ENCODE measurements around the gene XPC. TPM values are rescaled to one million over a fixed set of nuclear protein-coding genes. Genes with fewer than 3 reads are reported as not detected.

XPC gene
- total RNA-seq, 1 donor from 2014 or later: 26.8 TPM

DNA sequence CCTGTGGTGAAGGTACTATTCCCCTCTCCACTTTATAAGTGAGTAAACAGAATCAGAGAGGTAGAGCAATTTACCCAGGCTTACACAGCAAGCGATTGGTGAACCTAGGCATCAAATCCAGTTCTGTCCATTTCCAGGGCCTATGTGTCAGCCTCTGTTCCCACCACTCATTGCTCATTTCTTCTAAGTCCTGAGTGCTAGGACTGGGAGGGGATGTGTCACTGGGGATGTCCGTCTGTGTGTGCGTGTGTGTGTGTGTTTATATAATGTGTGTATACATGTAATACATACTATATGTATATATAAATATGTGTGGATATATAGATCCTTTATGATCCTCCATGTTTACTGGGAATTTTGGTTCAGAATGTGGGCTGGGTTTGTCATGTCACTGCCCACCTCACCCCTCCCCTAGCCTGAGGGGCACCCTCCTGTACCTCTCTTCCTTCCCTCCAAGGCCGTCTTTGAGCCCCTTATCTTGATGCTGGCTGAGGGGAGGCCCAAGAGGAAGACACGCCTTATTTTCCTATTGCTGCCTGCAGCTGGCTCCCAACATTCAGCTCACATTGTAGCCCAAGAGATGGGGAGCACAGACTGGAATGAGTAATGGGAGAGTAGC lies 51.4 kb downstream of the XPC start:
- Mint-ChIP-seq H3K27ac (ENCODE audit: unreplicated experiment) (peak overlapping the region; percentile 13), H3K4me3 (ENCODE audit: unreplicated experiment) (peak overlapping the region; percentile 93)

DNA sequence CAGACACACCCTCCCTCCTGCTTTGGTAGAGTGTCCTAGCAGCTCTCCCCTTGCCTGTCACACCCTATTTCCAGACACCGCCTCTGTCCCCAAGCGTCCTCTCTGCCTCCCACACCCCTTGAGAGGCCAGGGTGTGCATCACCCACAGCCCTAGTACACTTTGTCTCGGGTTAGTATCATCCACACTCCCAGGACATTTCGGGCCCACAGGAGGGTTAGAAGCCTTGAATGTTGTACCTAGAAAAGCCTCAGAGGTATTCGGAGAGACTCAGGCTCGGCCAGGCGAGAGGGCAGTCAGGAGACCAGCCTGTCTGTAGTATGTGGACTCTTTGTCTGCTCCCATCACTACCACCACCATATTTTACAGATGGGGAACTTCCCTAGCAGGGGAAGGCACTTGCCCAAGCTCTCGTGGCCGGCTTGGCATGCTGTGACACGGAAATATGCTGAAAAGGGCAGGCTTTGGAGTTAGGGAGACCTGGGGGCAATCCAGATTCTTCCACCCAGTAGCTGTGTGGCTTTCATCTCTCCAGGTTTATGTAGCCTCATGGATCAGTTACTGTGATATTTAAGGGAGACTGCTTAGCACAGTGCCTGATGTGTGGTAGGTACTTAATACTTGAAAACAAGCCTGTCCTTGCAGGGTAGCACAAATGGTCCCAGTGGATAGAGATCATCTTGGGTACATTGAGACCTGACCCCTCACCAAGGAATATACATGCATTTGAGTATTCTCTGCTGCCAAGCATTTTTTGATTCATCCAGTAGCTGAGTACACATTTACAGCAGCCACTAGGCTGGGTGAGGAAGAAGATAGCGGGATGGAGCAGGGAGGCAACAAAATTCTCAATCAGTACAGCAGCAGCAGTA lies 52.1 kb downstream of the XPC start:
- TF ChIP-seq, protein P1, sequence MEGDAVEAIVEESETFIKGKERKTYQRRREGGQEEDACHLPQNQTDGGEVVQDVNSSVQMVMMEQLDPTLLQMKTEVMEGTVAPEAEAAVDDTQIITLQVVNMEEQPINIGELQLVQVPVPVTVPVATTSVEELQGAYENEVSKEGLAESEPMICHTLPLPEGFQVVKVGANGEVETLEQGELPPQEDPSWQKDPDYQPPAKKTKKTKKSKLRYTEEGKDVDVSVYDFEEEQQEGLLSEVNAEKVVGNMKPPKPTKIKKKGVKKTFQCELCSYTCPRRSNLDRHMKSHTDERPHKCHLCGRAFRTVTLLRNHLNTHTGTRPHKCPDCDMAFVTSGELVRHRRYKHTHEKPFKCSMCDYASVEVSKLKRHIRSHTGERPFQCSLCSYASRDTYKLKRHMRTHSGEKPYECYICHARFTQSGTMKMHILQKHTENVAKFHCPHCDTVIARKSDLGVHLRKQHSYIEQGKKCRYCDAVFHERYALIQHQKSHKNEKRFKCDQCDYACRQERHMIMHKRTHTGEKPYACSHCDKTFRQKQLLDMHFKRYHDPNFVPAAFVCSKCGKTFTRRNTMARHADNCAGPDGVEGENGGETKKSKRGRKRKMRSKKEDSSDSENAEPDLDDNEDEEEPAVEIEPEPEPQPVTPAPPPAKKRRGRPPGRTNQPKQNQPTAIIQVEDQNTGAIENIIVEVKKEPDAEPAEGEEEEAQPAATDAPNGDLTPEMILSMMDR (IDR thresholded peaks at IDR 0.05): no peak
- Mint-ChIP-seq H3K36me3 (ENCODE audit: low read depth) (peaks cover 19% of the 10 kb centered on the region), H3K9me3 (ENCODE audit: low read depth) (no peaks in the 10 kb centered on the region), H3K4me3 (ENCODE audit: unreplicated experiment) (peak overlapping the region; percentile 93), H3K27ac (ENCODE audit: unreplicated experiment) (peak overlapping the region; percentile 98), H3K27me3 (ENCODE audit: low read depth) (no peaks in the 10 kb centered on the region), H3K4me1 (ENCODE audit: low read depth) (peaks cover 38% of the 10 kb centered on the region)
- DNase-seq (ENCODE audit: low spot score): no peak

More for the DNA sequence above, 51.4 kb downstream of the XPC start:
- Mint-ChIP-seq H3K4me1 (ENCODE audit: low read depth) (peaks cover 38% of the 10 kb centered on the region), H3K36me3 (ENCODE audit: low read depth) (peaks cover 25% of the 10 kb centered on the region), H3K27me3 (ENCODE audit: low read depth) (no peaks in the 10 kb centered on the region), H3K9me3 (ENCODE audit: low read depth) (no peaks in the 10 kb centered on the region)
- TF ChIP-seq, protein P1 (IDR thresholded peaks at IDR 0.05): no peak
- DNase-seq (ENCODE audit: low spot score): no peak

DNA sequence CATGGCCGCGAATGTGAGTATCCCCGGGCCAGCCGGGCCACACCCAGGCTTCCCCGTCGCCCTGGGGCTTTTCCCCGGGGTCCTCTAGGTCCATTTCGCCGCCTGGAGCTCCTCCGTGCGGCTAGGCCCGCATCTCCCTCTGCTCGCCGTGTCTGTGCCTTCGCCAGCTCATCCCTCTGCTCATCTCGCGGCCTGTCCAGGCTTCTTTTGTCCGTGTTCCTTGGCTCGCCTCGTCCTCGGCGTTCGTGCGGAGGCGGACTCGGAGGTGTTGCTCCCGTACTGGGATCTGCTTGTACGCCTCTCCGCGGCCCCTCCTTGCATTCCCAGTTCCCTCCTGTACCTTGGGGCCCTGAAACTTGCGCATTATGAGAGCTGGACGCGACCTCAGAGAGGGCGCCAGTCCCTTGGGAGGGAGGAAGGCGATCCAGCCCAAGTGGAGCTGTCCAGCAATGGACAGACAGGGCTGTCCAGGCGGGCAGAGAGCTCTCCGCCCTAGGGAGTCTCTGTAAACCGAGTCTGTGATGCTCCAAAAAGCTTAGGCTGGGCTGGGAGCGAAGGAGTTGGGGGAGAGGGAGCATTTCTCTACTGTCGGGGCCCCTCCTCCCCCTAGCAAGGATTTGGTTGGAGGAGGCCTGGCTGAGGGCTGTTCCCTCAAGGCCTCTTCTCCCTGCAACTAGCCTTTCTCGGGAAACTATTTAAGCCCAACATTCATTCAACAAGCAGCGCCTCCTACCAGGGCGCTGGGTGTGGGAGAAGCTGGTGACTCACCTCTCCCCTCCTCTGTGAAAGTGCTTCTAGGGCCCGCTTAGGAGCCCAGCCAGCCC lies 53.0 kb downstream of the XPC start:
- peak; percentile 90 for DNase-seq (ENCODE audit: low spot score)
- peak overlapping the region; percentile 98 for H3K27ac Mint-ChIP-seq (ENCODE audit: unreplicated experiment)
- peaks cover 38% of the 10 kb centered on the region for H3K4me1 Mint-ChIP-seq (ENCODE audit: low read depth)
- H3K9me3 Mint-ChIP-seq (ENCODE audit: low read depth): no peaks in the 10 kb centered on the region
- TF ChIP-seq, protein P1 (IDR thresholded peaks at IDR 0.05): peak; percentile 56
- peaks cover 17% of the 10 kb centered on the region for H3K36me3 Mint-ChIP-seq (ENCODE audit: low read depth)
- H3K27me3 Mint-ChIP-seq (ENCODE audit: low read depth): no peaks in the 10 kb centered on the region
- peak overlapping the region; percentile 93 for H3K4me3 Mint-ChIP-seq (ENCODE audit: unreplicated experiment)

DNA sequence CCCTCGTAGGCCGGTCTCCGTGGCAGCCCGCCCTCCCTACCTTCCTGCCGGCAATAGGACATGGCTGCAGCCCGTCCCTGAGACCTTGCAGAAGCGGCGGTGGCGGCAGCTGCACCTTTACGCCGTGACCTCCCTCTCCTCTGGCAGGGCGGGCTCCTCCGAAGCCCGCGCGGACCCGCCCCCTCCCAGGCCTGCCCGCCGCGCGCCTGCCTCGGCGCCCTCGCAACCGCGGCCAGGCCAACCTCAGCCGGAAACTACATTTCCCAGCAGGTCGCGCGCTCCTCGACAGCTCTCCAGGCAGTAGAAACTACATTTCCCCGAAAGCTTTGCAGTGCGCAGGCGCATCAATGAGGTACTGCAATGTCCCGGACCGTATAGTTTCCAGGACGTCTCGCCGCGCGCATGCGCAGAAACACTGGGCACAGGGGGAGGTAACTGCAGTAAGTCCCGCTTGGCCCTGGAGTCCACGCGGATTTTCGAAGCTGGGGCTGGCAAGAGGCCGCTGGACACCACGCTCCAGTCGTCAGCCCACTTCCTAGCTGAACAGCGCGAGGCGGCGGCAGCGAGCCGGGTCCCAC lies 53.7 kb downstream of the XPC start, which contains the start of the genes CHCHD4 and TMEM43:
Gene CHCHD4, minus strand, starts transcription at position 256 of the 578 bp plus-strand sequence. Its CDS starts 194 bp downstream, at position 62.
Gene TMEM43, plus strand, starts transcription at position 438 of the 578 bp plus-strand sequence. CDS start 142 bp downstream, outside the sequence.
- Mint-ChIP-seq H3K4me1 (ENCODE audit: low read depth) (peaks cover 38% of the 10 kb centered on the region), H3K36me3 (ENCODE audit: low read depth) (peaks cover 14% of the 10 kb centered on the region), H3K27me3 (ENCODE audit: low read depth) (no peaks in the 10 kb centered on the region), H3K27ac (ENCODE audit: unreplicated experiment) (peak within 1 kb of the TSS; percentile 98), H3K4me3 (ENCODE audit: unreplicated experiment) (peak within 1 kb of the TSS; percentile 93), H3K9me3 (ENCODE audit: low read depth) (no peaks in the 10 kb centered on the region)
- peak; percentile 100 for DNase-seq (ENCODE audit: low spot score)
- TF ChIP-seq, protein P1 (IDR thresholded peaks at IDR 0.05): peak; percentile 10

Data from chondrocyte (in vitro differentiated cells).